Amygdala (tissue), 56 donors: Measurements from ENCODE around the gene FOXJ1.
A peak's percentile ranks its signal among the peaks of the same experiment; 100 is the strongest.

ENCODE experiments used
- DNase-seq, 56 donors: peaks; one replicate each; lab custom pipeline; 2025; lab: John Stamatoyannopoulos, UW

Gene FOXJ1

GRCh38 chr17:76131051-76131691, 9.9 kb downstream of the FOXJ1 start:
- no peak for DNase-seq

GRCh38 chr17:76130473-76130872, 10.6 kb downstream of the FOXJ1 start:
- no peak for DNase-seq

DNA sequence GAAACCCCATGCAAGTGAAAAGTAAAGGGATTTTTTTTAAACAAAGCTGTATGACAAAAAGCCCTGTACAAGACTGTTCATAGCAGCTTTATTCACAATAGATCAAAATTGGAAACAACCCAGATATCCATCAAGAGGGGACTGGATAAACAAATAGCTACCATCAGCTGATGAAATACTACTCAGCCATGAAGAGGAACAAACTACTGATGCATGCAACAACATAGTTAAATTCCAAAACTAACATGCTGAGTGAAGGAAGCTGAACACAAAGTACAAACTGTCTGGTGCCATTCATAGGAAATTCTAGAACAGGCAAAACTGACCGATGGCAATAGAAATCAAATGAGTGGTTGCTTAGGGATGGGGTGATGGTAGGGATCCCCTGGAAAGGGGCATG, 15.1 kb downstream of the FOXJ1 start:
- no peak for DNase-seq

GRCh38 chr17:76125391-76125675, 15.7 kb downstream of the FOXJ1 start:
- DNase-seq, result no peak

GRCh38 chr17:76124582-76125390, 16.3 kb downstream of the FOXJ1 start:
- DNase-seq, result no peak

GRCh38 chr17:76123749-76124581, 17.1 kb downstream of the FOXJ1 start:
- DNase-seq, result no peak

DNA sequence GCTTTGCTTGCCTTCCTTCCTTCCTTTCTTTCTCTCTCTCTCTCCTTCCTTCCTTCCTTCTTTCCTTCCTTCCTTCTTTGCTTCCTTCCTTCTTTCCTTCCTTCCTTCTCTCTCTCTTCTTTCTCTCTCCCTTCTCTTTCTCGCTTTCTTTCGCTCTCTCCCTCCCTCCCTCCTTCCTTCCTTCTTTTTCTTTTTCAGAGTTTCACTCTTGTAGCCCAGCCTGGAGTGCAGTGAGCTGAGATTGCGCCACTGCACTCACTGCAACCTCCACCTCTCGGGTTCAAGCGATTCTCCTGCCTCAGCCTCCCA, 17.9 kb downstream of the FOXJ1 start:
- no peak for DNase-seq

DNA sequence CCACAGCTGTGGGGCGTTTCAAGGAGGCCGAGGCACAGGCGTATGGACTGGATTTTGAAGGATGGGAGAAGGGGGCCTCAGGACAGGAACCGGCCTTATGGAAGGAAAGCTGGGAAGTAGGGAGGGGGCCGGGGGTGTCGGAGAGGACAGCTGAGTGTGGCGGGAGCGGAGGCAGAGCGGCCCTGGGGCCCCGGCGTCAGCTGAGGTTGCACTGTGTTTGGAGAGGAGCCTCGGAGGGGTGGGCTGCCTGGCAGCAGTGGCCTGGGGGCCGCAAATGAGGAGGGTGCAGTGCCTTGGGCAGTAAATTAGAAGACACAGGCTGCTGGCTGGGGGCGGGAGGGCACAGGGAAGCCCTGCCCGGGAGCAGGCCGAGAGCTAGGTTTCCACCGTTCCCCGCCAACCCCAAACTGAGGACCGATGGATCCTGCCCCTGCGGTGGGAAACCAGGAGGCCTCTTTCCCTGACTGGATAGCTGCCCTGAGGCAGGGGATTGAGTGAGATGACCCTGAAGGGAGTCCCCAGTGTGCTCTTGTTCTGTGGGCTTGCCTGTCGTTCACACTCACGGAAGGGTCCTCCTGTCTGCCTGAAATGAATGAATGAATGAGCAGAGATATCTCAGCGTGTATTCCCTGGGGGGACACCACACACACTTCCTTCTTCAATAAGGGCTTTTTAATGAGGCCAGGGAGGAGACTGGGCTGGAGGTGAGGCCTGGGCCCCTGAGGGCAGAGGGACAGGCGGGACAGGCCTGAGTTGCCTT, 18.4 kb downstream of the FOXJ1 start:
- no peak for DNase-seq

- peak in 1 of 56 donors; percentile 27 for DNase-seq
Observed at GRCh38 chr17:76121932-76122430, 19.1 kb downstream of the FOXJ1 start.

GRCh38 chr17:76120658-76121008, 20.4 kb downstream of the FOXJ1 start:
- no peak for DNase-seq

DNA sequence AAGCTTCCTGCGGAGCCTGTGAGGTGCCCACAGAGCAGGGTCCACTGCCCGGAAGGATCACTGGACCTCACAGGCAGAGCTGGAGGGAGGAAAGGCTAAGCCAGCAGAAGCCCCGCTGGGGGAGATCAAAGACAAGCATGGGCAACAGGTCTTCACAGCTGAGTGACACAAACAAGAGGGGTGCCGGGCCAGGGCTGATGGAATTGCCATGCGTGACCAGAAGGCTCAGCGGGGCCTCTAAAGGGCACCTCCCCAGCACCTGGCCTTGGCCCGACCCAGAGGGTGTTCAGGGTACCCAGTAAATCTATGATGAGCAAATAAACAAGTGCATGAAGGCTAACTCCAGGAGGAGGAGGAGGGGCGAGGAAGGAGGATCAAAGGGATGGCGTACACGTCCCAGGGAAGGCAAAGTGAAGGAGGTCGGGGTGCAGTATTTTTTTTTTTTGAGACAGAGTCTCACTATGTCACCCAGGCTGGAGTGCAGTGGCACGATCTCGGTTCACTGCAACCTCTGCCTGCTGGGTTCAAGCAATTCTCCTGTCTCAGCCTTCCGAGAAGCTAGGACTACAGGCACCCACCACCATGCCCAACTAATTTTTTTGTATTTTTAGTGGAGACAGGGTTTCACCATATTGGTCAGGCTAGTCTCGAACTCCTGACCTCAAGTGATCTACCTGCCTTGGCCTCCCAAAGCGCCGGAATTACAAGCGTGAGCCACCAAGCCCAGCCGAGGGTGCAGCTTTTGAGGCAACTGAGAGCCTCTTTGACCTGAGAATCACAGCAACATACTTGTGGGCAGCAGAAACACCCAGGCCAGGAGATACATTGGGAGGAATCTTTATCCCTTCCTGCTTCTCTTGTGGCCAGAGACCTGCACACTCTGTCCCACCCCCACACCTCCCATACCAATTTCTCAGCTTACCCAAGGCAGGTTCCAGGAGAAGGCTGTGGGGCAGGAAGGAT, 21.4 kb downstream of the FOXJ1 start:
- DNase-seq, result no peak

DNA sequence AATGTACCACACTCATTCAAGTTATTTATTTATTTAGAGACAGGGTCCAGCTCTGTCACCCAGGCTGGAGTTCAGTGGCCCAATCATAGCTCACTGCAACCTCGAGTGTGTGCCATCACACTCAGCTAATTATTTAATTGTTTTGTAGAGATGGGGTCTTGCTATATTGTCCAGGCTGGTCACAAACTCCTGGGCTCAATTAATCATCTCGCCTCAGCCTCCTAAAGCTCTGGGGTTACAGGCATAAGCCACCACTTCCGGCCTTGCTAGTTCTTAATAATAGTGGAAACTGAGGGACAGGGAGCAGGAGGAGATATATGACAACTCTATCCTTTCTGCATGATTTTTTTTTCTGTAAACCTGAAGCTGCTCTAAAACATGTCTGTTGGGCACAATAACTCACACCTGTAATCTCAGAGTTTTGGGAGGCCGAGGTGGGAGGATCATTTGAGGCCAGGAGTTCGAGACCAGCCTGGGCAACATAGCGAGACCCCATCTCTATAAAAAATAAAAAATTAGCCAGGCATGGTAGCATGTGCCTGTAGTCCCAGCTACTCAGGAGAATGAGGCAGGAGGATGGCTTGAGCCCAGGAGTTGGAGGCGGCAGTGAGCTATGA, 25.8 kb downstream of the FOXJ1 start:
- DNase-seq, result no peak

- no peak for DNase-seq
Observed at GRCh38 chr17:76111956-76112355, 29.1 kb downstream of the FOXJ1 start.

- no peak for DNase-seq
Observed at GRCh38 chr17:76107509-76107908, 33.5 kb downstream of the FOXJ1 start.

GRCh38 chr17:76106703-76107102, 34.3 kb downstream of the FOXJ1 start:
- DNase-seq, result no peak

DNA sequence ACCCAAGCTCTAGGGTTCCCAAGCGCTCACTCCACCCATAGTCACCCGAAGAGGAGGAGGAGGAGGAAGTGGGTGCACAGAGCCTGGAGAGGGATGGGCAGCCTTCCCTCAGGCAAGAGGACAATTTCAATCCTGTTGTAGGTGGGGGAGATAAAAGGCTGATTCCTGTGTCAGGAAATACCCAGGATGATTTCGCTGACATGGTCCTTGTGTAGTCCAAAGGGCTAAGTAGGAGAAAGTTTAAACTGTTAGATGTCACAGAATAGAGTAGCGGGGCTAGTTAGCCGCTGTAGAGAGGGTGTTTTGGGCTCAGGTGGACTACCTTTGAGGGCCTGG, 36.2 kb downstream of the FOXJ1 start:
- DNase-seq, result no peak

- DNase-seq, result no peak
Observed at GRCh38 chr17:76104140-76104895, 36.7 kb downstream of the FOXJ1 start.

- peak; percentile 39 to 96 (median 84) for DNase-seq
Observed at GRCh38 chr17:76103274-76104139, 37.5 kb downstream of the FOXJ1 start, which contains the start of gene EXOC7. EXOC7 (minus strand) TSS chr17:76103787; CDS start chr17:76103692, 95 bp downstream.
